HCT116 (cell line): ENCODE data around the gene TNFAIP8L3. TPM values are rescaled to one million over a fixed set of nuclear protein-coding genes. Genes with fewer than 3 reads are reported as not detected.

Experiments
- ATAC-seq: fragments of 200-7000 bp; cut with Tn5 transposase; 2 replicates; pipeline ENCODE4 v1.9.1; 2020; ENCODE audit warnings: mild to moderate bottlenecking, moderate library complexity
- BruUV-seq: library from RNA; stranded (reverse); fragments of 400-500 nt; replicated peaks from 2 replicates; lab custom pipeline; 2021; lab: Mats Ljungman, UMichigan
- CTCF ChIA-PET: fragments of 300-600 bp; sonication (Branson Sonifier 250); formaldehyde crosslinking; loops from one replicate; lab custom pipeline; 2021; ENCODE audit warnings: antibody characterized with exemption; lab: Charles Lee
- POLR2A ChIA-PET: fragments of 300-600, 350-600 bp; sonication (Branson Sonifier 250); formaldehyde crosslinking; loops from one replicate; lab custom pipeline; 2021; ENCODE audit warnings: antibody characterized with exemption; lab: Charles Lee
- RAD21 ChIA-PET, 2 experiments: fragments of 300-600 bp; sonication (Branson Sonifier 250); formaldehyde crosslinking; loops; one replicate each; lab custom pipeline; 2023; ENCODE audit warnings: low total read pairs in 2 of 2; ENCODE audit not compliant: uncharacterized antibody in 2 of 2, unreplicated experiment in 2 of 2, low non-redundant PET in 1 of 2; lab: Charles Lee
- DNase-seq: peaks from one replicate; pipeline ENCODE4 v3.0.0-alpha.2; 2010; ENCODE audit warnings: low read depth, low spot score
- H2AFZ ChIP-seq: fragments of 200-600 bp; shearing (Covaris generic), sonication (generic); 2 replicates; pipeline ENCODE4 v1.6.1; 2017; ENCODE audit warnings: low read depth, mixed run types, mixed read lengths, antibody characterized with exemption, low read length; ENCODE audit not compliant: poor library complexity, severe bottlenecking
- H3K27ac ChIP-seq: 2 replicates; pipeline ENCODE4 v1.5.1; 2012; ENCODE audit warnings: low read depth, low read length
- H3K27me3 ChIP-seq: fragments of 200-600 bp; sonication (generic); 2 replicates; pipeline ENCODE4 v1.6.1; 2016; ENCODE audit warnings: mixed run types, low read length, mixed read lengths; ENCODE audit not compliant: insufficient read depth
- H3K36me3 ChIP-seq, 2 experiments: fragments of 200-500 bp in 1 of 2; fragments of 200-600 bp in 1 of 2; sonication (Bioruptor generic) in 1 of 2; sonication (generic) in 1 of 2; 2 replicates each; pipeline versions ENCODE4 v1.5.1 to v1.6.1; 2014 to 2016; ENCODE audit warnings: low read length in 2 of 2, inconsistent platforms in 1 of 2, mixed read lengths in 1 of 2, mixed run types in 1 of 2; ENCODE audit not compliant: insufficient read depth in 2 of 2, control insufficient read depth in 1 of 2
- H3K4me1 ChIP-seq, 2 experiments: fragments of 200-600 bp in 1 of 2; sonication (generic) in 1 of 2; 2 replicates each; pipeline versions ENCODE4 v1.5.1 to v1.6.1; 2012 to 2017; ENCODE audit warnings: low read length in 2 of 2, inconsistent platforms in 1 of 2, mild to moderate bottlenecking in 1 of 2, mixed read lengths in 1 of 2, mixed run types in 1 of 2, moderate library complexity in 1 of 2; ENCODE audit not compliant: insufficient read depth in 2 of 2, control insufficient read depth in 1 of 2
- H3K4me2 ChIP-seq: fragments of 200-600 bp; sonication (generic); 2 replicates; pipeline ENCODE4 v1.6.1; 2017; ENCODE audit warnings: mixed run types, low read length, mixed read lengths
- H3K4me3 ChIP-seq, 2 experiments: fragments of 200-600 bp in 1 of 2; sonication (generic) in 1 of 2; replicated peaks in 1 of 2; 2 replicates each; pipeline ENCODE4 v1.5.1; 2011 to 2016; ENCODE audit warnings: low read length in 2 of 2, control low read depth in 1 of 2, low read depth in 1 of 2, mild to moderate bottlenecking in 1 of 2, mixed read lengths in 1 of 2, mixed run types in 1 of 2
- H3K79me2 ChIP-seq: fragments of 200-600 bp; sonication (generic); 2 replicates; pipeline ENCODE4 v1.6.1; 2017; ENCODE audit warnings: mild to moderate bottlenecking, mixed run types, low read length, moderate library complexity, mixed read lengths; ENCODE audit not compliant: insufficient read depth
- H3K9ac ChIP-seq: fragments of 200-600 bp; sonication (generic); 2 replicates; pipeline ENCODE4 v1.6.1; 2016; ENCODE audit warnings: low read length, mixed read lengths
- H3K9me2 ChIP-seq: fragments of 200-600 bp; sonication (generic), shearing (Covaris generic); 2 replicates; pipeline ENCODE4 v1.6.1; 2017; ENCODE audit warnings: mixed run types, mild to moderate bottlenecking, moderate library complexity; ENCODE audit not compliant: insufficient read depth
- H3K9me3 ChIP-seq, 2 experiments: fragments of 200-500 bp in 1 of 2; fragments of 200-600 bp in 1 of 2; sonication (Bioruptor generic) in 1 of 2; sonication (generic) in 1 of 2; 2 replicates each; pipeline ENCODE4 v1.6.1; 2014 to 2017; ENCODE audit warnings: low read length in 2 of 2, mixed read lengths in 2 of 2, inconsistent platforms in 1 of 2, low read depth in 1 of 2, mild to moderate bottlenecking in 1 of 2, mixed run types in 1 of 2, moderate library complexity in 1 of 2; ENCODE audit not compliant: control insufficient read depth in 1 of 2, insufficient read depth in 1 of 2
- H4K20me1 ChIP-seq: fragments of 200-600 bp; sonication (generic), shearing (Covaris generic); 2 replicates; pipeline ENCODE4 v1.6.1; 2017; ENCODE audit warnings: mixed run types, mild to moderate bottlenecking, moderate library complexity; ENCODE audit not compliant: insufficient read depth
- ELF1 ChIP-seq: IDR thresholded peaks from 2 replicates; pipeline ENCODE4 v1.6.1; 2012; ENCODE audit warnings: low read depth, borderline replicate concordance
- EZH2phosphoT487 ChIP-seq: fragments of 200-600 bp; IDR thresholded peaks from 2 replicates; pipeline ENCODE4 v1.6.1; 2018; ENCODE audit warnings: antibody characterized with exemption, borderline replicate concordance
- POLR2A ChIP-seq: IDR thresholded peaks from 2 replicates; pipeline ENCODE4 v1.7.0; 2011; ENCODE audit warnings: borderline replicate concordance; ENCODE audit not compliant: insufficient read depth, insufficient read length; ENCODE audit errors: extremely low read depth
- POLR2AphosphoS5 ChIP-seq: IDR thresholded peaks from 2 replicates; pipeline ENCODE4 v1.6.1; 2011; ENCODE audit warnings: mild to moderate bottlenecking, low read depth, low read length, moderate library complexity
- SP1 ChIP-seq: IDR thresholded peaks from 2 replicates; pipeline ENCODE4 v1.6.1; 2012; ENCODE audit warnings: low read depth
- intact Hi-C: fragments of 100-400 bp; cut with micrococcal nuclease; formaldehyde crosslinking; loops from 2 replicates; pipeline ENCODE4 v1.10.0; 2022
- total RNA-seq: library from RNA; stranded (reverse); gene quantifications from one replicate; pipeline ENCODE4 v1.2.1, GENCODE V29; 2021; ENCODE audit not compliant: unreplicated experiment
- TF ChIP-seq, protein P1 (sequence below): IDR thresholded peaks from 2 replicates; pipeline ENCODE4 v1.6.1; 2011; ENCODE audit warnings: mild to moderate bottlenecking, low read length, moderate library complexity; ENCODE audit not compliant: insufficient replicate concordance; ENCODE audit errors: extremely low read depth

The TNFAIP8L3 gene
- total RNA-seq, 1 experiment from 2014 or later, result 0.47 TPM

DNA sequence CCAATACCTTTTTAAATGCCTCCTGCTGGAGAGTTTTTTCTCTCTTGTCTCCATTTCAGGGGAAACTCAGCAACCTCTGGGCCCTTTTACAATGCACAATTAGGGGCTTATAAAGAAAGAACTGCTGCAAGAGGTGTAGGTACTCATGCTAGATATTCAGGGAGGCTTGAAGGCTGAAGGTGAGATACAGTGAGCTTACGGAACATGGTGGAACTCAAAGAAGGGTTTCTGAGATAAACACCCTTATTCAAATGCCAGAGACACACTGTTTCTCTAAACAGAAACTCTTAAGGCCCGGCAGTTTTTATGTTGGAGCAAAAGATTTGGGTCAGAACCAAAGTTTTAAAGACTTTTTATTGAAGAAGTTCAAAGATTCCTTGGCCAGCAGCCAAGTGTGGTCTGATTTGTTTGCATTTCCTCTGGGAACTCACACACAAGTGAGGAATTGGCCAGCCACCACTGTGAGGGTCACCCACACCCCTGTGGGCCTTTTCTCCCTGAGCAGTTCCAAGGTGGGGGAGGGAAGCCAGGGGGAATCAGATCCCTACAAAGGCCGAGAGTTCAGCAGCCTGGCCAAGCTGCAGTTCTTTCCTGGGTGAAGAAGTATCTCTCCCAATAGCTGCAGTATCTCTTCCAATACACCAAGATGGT is 47.8 kb downstream of the TNFAIP8L3 start:
- Histone ChIP-seq H3K27me3 (no peaks in the 10 kb centered on the region), H3K27ac (no peak overlapping the region), H3K9me2 (no peaks in the 10 kb centered on the region), H4K20me1 (no peaks in the 10 kb centered on the region), H3K4me3 (no peak overlapping the region), H3K79me2 (no peaks in the 10 kb centered on the region), H3K36me3 (no peaks in the 10 kb centered on the region), H2AFZ (no peak overlapping the region), H3K4me2 (no peak overlapping the region), H3K9ac (no peak overlapping the region), H3K4me1 (peaks cover 7 to 10% of the 10 kb centered on the region in 2 experiments; a peak in 3 of 4 replicates), H3K9me3 (no peaks in the 10 kb centered on the region)
- TF ChIP-seq SP1, result no peak
- CTCF ChIA-PET, result no interaction called here
- POLR2A ChIA-PET, result no interaction called here
- RAD21 ChIA-PET, result no interaction called here
- BruUV-seq, result no TSS peak
- intact Hi-C loops, result no loop called here
- DNase-seq (no peak), ATAC-seq (no peak)

DNA sequence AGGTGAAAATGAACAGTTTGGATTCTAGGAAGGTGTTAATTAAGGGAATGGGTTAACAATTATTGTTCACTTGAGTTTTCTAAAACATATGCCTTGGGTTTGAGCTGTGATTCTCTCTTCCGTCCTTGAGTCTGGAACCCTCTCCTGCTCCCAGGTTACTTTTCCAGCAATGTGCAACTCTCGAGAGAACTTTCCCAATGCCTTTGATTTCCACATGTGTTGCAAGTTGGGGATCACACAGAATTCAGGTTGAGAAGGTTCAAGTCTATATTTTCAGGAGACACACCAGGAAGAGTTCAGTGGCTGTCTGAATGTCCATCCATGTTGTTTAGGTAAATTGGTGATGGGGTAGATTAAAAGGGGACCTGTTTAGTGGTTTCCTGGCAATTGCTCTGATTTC is 48.7 kb downstream of the TNFAIP8L3 start:
- POLR2A ChIA-PET, result no interaction called here
- no peaks in the 10 kb centered on the region for H3K9me3 ChIP-seq
- H3K27me3 ChIP-seq, result no peaks in the 10 kb centered on the region
- ATAC-seq (no peak), DNase-seq (no peak)
- peaks cover 7 to 10% of the 10 kb centered on the region in 2 experiments; a peak in 3 of 4 replicates for H3K4me1 ChIP-seq
- H3K9ac ChIP-seq, result no peak overlapping the region
- intact Hi-C loops, result no loop called here
- TF ChIP-seq, protein P1, sequence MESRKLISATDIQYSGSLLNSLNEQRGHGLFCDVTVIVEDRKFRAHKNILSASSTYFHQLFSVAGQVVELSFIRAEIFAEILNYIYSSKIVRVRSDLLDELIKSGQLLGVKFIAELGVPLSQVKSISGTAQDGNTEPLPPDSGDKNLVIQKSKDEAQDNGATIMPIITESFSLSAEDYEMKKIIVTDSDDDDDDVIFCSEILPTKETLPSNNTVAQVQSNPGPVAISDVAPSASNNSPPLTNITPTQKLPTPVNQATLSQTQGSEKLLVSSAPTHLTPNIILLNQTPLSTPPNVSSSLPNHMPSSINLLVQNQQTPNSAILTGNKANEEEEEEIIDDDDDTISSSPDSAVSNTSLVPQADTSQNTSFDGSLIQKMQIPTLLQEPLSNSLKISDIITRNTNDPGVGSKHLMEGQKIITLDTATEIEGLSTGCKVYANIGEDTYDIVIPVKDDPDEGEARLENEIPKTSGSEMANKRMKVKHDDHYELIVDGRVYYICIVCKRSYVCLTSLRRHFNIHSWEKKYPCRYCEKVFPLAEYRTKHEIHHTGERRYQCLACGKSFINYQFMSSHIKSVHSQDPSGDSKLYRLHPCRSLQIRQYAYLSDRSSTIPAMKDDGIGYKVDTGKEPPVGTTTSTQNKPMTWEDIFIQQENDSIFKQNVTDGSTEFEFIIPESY, result no peak
- TF ChIP-seq POLR2AphosphoS5 (no peak), EZH2phosphoT487 (no peak), POLR2A (no peak), ELF1 (no peak)
- no peaks in the 10 kb centered on the region for H4K20me1 ChIP-seq
- H2AFZ ChIP-seq, result no peak overlapping the region
- peaks cover 3% of the 10 kb centered on the region; the same call in 1 of the 2 replicates for H3K79me2 ChIP-seq
- CTCF ChIA-PET, result no interaction called here
- RAD21 ChIA-PET, result no interaction called here
- no peak overlapping the region for H3K4me3 ChIP-seq
- no peak overlapping the region for H3K27ac ChIP-seq
- H3K4me2 ChIP-seq, result no peak overlapping the region
- H3K36me3 ChIP-seq, result no peaks in the 10 kb centered on the region
- no TSS peak for BruUV-seq
- H3K9me2 ChIP-seq, result 0 out of 2 replicates have a peak, but pooled peaks cover 2% of the 10 kb centered on the region
